ENCODE results near the gene LIPC.

Gene LIPC

GRCh38 chr15:58476525-58477162, 44.9 kb downstream of the LIPC start:
- no peak for DNase-seq

GRCh38 chr15:58477170-58477569, 45.4 kb downstream of the LIPC start:
- DNase-seq, result no peak

DNA sequence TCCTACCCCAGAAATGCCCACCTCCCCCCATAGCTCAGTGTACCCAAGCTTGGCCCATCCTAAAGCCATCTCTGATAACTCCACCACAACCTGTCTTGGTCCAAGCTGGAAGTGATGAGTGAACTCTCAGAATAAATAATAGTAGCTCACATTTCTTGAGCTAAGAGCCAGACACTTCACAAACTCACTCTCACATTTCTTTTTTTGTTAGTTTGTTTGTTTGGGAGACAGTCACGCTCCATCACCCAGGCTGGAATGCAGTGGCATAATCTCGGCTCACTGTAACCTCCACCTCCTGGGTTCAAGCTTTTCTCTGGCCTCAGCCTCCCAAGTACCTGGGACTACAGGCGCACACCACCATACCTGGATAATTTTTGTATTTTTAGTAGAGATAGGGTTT, 46.2 kb downstream of the LIPC start:
- no peak for DNase-seq

- DNase-seq, result no peak
These were observed 46.8 kb downstream of the LIPC start for GRCh38 chr15:58478579-58478978.

- DNase-seq, result no peak
These were observed 48.1 kb downstream of the LIPC start for GRCh38 chr15:58479941-58480340.

DNA sequence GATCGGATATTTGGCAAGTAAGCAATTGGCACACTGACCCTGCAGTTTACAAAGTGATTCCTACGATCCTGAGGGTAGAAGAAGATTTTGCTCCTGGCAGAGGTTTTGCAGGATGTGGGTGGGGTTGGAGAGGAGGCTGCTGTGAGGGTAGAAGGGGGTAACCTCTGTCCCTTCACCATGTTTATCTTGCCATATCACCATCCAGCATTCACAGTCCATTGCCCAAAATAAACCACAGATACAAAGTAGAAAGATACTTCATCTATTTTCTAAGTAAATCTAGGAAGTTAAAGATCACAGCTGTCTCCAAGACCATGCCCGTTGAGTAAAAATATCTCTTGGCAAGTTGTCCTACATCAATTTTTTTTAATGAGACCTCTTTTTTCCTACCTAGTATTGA, 51.6 kb downstream of the LIPC start:
- no peak for DNase-seq

- no peak for DNase-seq
These were observed 53.2 kb downstream of the LIPC start for GRCh38 chr15:58484791-58485600.

DNA sequence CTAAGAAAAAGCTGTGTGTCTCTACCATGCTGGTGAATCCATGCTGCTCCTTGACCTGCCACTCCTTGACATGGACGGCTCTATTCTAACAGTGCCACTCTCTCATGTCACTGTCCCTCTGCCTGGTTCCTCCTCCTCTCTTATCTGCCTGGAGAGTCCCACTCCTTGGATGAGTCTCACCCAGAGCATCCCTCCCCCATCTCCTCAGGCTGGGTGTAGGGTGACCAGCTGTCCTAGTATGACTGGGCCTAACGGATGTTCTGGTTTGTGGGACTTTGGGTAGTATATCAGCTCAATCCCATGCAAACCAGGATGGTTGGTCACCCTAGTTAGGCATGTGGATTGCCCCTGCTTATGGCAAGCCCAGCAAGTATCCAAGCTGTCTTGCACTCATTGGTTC, 54.3 kb downstream of the LIPC start:
- DNase-seq, result no peak

GRCh38 chr15:58486564-58486963, 54.8 kb downstream of the LIPC start:
- no peak for DNase-seq

DNA sequence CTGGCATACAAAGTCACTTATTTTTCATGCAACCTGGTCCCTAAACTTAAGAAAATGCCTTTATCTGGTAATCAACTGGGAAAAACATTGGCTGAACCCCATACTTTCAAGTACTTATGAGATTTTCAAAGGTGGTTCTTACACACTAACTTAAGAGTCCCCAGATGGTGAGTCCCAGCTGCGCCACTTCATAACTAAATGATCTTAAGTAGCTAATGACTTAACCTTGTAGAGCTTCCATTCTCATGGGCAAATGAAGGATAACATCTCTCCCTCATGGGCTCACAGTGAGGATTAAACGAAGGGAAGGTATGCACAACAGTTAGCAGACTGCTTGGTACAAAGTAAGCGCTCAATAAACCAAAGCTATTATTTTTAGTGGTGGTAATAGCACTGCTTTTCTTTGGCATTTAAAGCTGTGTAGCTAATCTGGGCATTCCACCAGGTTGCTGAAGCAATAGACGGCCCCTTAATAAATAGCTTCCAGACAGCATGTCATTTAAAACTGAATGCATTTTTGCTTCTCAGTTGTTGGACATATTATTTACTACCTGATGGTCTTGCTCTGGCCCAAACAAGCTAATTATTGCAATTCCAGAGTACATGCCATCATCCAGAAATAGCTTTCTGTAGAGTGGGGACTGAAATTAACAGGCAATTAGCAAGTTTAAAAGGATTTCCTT, 55.4 kb downstream of the LIPC start:
- no peak for DNase-seq

DNA sequence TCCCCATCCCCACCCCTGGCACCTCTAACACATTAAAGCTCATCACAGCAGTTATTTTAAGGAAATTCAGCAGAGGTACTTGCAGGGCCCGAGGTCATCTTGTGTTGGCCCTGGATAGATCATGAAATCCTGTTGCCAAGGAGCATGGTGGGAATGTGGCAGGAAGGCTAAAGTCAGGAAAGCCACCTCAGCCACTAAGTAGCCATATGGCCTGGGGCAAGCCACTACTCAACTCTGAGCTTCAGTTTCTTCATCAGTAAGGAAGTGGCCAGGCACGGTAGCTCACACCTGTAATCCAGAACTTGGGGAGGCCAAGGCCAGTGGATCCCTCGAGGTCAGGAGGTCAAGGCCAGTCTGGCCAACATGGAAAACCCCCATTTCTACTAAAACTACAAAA, 55.9 kb downstream of the LIPC start:
- DNase-seq, result no peak

DNA sequence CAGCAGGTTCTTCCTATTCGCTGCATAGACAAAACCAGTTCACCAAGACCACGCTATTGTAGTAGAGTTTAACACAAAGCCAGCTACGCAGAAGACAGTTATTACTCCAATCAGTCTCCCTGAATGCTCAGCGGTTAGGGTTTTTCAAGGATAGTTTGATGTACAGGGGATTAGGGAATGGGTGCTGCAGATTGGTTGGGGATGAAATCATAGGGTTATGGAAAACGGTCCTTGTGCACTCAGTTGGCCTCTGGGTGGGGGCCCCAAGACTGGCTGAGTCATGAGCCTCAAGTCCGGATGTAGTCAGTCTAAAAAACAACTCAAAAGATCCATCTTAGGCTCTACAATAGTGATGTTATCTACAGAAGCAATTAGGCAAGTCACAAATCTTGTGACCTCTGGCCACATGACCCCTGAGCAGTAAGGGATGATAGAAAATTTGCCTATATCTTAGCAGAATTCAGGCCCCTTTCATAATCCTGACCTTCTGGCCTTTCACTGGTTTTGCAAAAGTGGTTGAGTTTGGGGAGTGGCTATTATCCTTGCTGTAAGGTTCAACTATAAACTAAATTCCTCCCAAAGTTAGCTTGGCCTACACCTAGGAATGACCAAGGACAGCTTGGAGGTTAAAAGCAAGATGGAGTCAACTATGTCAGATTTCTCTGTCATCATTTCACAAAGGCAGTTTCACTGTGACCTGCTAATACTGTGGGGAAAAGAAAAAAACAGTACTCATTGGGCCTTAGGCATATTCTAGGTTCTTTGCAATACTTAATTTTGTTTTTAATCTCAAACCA, 57.7 kb downstream of the LIPC start:
- DNase-seq, result no peak

DNA sequence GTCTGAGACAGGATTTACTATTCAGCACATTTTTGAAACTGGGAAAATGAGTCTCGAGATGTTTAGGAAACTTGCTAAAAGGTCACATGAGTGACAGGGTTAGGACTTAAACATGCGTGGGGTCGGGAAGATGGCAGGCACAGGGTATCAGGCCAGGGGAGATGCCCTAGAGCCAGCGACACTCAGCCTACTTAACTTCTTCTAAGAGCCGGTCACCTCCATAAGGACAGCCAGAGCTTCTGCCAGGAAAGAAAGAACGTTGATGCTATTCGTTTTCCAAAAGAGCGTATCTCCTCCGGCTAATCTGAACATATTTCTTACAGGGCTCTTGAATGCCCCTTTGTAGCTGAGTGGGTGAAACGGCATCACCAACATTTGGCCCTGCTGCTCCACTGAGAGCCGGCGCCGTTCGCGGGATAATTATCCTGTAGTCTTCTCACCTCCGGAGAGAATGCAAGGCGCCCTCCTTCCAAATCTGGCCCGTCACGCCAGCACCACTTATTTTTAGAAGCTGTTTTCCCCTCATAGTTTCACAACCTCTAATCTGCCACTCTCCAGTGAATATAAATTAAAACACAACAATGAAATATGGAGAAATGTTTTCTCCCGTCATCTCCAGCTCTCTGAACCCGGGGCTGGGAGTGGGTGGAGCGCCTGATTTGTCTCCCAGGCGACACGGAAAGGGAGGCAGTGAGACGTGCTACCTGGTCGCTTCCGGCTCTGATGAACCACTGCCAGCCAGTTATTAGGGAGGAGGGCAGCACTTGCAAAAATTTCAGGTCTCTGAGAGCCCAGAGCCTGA, 58.5 kb downstream of the LIPC start:
- DNase-seq, result no peak

- DNase-seq, result no peak
These were observed 59.2 kb downstream of the LIPC start for GRCh38 chr15:58490888-58491473.

- DNase-seq, result no peak
These were observed 59.9 kb downstream of the LIPC start for GRCh38 chr15:58491499-58492202.

DNA sequence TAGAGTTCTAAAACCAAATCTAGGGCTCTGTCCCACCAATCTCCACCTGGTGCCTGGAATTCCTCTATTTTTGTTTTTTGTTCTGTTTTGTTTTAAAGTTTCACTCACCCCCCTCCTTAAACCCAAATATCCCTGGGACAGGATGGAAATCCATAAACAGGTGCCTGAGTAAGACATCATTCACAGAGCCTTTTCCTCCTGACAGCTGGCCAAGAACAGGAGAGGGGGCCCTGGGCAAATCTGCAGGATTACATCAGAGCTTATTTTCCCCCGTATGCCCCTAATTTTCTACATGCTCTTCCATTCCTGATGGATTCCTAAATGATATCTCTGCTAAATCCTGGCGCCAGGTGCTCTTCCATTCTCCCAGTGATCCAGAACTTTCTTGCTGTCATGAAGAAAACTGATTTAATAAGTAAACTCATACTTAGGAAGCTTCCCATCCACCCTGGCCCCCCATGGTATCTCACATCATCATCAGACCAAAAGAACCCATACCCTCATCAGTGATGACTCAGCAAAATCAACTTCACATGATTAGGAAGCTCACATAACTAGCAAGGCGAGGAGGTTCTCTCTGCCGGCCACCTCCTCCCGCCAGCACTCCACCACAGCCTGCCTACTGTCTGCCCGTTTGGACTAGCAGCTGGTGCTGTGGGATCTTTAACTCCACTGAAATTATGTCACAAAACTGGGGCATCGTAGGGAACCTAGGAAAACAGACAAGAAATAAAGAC, 61.0 kb downstream of the LIPC start:
- no peak for DNase-seq

GRCh38 chr15:58494567-58494966, 62.8 kb downstream of the LIPC start:
- no peak for DNase-seq

DNA sequence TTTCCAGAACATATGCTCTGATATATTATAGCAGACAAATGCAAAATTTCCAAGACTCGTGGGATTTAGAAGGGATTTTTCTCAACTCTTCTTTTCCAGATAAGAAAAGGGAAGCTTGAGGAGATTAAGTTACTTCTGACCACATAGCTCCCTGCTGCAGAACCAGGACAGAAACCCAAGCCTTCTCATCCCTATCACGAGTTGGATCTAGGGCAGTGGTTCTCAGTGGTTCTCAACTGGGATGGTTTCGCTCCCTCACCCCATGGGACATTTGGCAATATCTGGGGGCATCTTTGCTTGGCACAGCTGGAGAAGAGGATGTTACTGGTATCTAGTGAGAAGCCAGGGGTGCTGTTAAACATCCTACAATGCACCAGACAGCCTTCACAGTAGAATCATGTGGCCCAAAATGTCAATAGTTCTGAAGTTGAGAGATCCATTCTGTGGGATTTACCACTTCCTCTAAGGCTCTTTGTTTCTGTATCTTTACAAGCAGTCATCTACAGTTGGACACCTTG, 64.2 kb downstream of the LIPC start:
- DNase-seq, result no peak

DNA sequence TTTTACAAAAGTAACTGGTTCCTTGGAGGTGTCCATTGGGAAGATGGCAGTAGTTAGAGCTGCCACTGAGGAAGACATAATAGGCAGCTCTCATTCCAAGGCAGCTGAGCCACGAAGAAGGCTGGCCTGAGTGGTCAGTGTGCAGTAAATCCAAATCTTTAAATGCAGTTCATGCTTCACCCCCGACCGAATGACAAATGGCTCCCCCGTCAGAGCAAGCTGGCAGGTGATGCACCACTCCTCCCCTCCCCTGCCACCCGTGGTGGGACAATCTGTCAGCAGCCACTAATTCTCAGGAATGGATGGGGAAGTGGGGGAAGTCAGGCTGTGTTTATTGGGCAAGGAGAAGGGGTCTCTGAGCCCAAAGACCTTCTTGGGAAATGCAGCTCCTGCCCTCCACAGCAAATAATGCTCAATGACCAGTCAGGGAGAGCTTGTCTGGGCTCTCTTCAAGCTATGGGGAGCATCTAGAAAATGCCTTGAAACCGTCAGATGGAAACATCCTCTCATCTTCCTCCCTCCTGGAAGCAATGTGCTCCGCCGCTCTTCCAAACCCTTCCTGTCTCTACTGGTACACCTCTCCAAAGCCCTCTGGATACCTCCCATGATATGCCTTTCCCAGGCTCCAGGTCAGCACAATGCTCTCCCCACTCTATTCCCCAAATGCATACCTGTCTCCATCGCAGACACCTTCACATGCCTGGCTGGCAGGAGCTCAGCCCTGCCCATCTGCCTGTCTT, 65.4 kb downstream of the LIPC start:
- no peak for DNase-seq

All from stimulated activated CD4-positive, alpha-beta T cell treated with anti-CD3 and anti-CD28 coated beads, Interleukin-12 subunit alpha, Interleukin-12 subunit beta, amount 100 ng/mL, for 4 hours (primary cell).